ENCODE results near the gene TWNK.

DNA sequence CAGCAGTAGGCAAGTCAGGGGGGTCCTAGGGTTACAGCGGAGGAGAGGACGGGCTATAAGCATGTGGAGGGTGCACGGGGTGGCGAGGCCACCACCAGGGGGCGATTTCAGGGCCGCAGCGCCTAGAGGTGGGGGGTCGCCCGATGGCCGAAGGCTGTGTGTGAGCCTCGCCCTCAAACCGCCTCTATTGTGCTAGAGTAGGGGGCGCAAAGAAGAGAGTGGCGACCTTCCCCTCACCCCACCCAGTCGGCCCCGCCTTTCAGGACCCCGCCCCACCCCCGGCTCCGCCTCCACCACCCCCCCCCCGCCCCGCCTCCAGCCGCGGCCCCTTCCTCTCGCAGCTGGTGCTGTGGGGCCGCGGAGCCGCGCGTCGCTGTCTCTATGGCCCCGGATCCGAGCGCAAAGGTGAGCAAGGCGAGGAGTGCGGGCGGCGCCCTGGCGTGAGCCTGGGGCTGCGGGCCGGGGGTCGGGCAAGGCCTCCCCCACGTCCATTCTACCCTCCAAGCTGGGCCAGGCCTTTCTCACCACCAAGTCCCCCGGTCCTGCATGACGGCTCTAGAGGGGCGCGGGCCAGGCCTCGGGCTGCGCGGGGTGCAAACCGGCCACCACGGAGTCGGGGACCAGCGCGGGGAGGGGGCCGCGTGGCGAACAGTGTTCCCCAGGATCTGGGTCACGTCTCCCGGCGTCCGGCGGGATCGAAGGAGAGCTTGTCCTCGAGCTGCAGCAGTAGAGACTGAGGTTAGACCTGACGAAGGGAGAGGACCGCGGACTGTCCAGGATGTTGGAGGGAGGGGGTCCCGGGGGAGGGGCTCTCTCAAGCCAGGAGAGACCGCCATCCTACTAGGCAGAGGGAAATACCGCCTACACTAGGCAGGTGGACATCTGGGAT, 17.9 kb upstream of the TWNK start, which contains the start of gene SEMA4G:
- TF ChIP-seq POLR2AphosphoS5 (IDR thresholded peaks at IDR 0.05; ENCODE audit: low read depth, low read length), result no peak
- TF ChIP-seq TAF1 (IDR thresholded peaks at IDR 0.05; ENCODE audit: low read depth, low read length), result no peak
- no peak for TF ChIP-seq POLR2A (IDR thresholded peaks at IDR 0.05; ENCODE audit: low read depth, low read length)
- no peak for TF ChIP-seq PAX5 (IDR thresholded peaks at IDR 0.05; ENCODE audit: insufficient read depth, low read length, severe bottlenecking)

Measured in GM12891 (cell line).